Measurements from ENCODE around the gene RAP1A.

GRCh38 chr1:111751906-111752575, 132.5 kb downstream of the RAP1A start:
- TF ChIP-seq CTCF (IDR thresholded peaks at IDR 0.05; ENCODE audit: low read depth, low read length, missing input control), result no peak
- TF ChIP-seq FOXA1 (IDR thresholded peaks at IDR 0.05), result no peak
- TF ChIP-seq RXRA (IDR thresholded peaks at IDR 0.05), result no peak
- no peak for TF ChIP-seq EGR1 (IDR thresholded peaks at IDR 0.05; ENCODE audit: low read depth in 2 of 2)
- TF ChIP-seq REST (IDR thresholded peaks at IDR 0.05), result no peak
- no peak for TF ChIP-seq ATF3 (IDR thresholded peaks at IDR 0.05)

Data from liver (tissue), 3 donors.